Colonic mucosa (tissue), 4 donors: ENCODE results near the gene TBC1D22B. TPM values are rescaled to one million over a fixed set of nuclear protein-coding genes. Genes with fewer than 3 reads are reported as not detected.

Experiments used
- DNase-seq: peaks from one replicate; pipeline ENCODE4 v3.0.0-alpha.2; 2020
- H3K27ac ChIP-seq: fragments of 200-600 bp; one replicate; pipeline ENCODE4 v1.8.0; 2021
- H3K27me3 ChIP-seq: fragments of 200-600 bp; one replicate; pipeline ENCODE4 v1.8.0; 2021
- H3K36me3 ChIP-seq: fragments of 200-600 bp; one replicate; pipeline ENCODE4 v1.8.0; 2021
- H3K4me1 ChIP-seq: fragments of 200-600 bp; one replicate; pipeline ENCODE4 v1.8.0; 2021; ENCODE audit warnings: mild to moderate bottlenecking
- H3K4me3 ChIP-seq: fragments of 200-600 bp; one replicate; pipeline ENCODE4 v1.8.0; 2021
- H3K9ac ChIP-seq, 2 donors: one replicate each; pipeline ENCODE4 v1.7.0; 2013; ENCODE audit warnings: control low read depth in 2 of 2, low read depth in 2 of 2, low read length in 2 of 2
- H3K9me3 ChIP-seq: fragments of 200-600 bp; one replicate; pipeline ENCODE4 v1.8.0; 2021
- CTCF ChIP-seq: fragments of 200-600 bp; IDR thresholded peaks from one replicate; pipeline ENCODE4 v1.8.0; 2022; ENCODE audit warnings: antibody characterized with exemption, mild to moderate bottlenecking
- intact Hi-C: fragments of 100-400 bp; cut with DNase I; formaldehyde crosslinking; loops from one replicate; pipeline ENCODE4 v1.14.1; 2022
- total RNA-seq, 2 donors: library from RNA; stranded (reverse); fragmentation: NEBNext Ultra II Directional in 1 of 2; extraction: Animal tissue kit (Norgen Biotek cat#: 25700) in 1 of 2; gene quantifications; one replicate each; pipeline ENCODE4 v1.2.1, GENCODE V29; 2021
- donor health status: healthy.
- donor health status: DM: no; HTN: no; CAD: no.
- donor health status: DM: no; HTN: no; CAD: no.

Gene TBC1D22B
- total RNA-seq, 2 donors from 2014 or later = 13.3 to 15.2 TPM

- no peak overlapping the region for H3K4me3 ChIP-seq
- H3K36me3 ChIP-seq = no peaks in the 10 kb centered on the region
- no peaks in the 10 kb centered on the region for H3K4me1 ChIP-seq
- no peaks in the 10 kb centered on the region for H3K27me3 ChIP-seq
- intact Hi-C loops = no loop called here
- DNase-seq = no peak
- no peaks in the 10 kb centered on the region for H3K9me3 ChIP-seq
- H3K9ac ChIP-seq = no peak overlapping the region
- no peak for TF ChIP-seq CTCF
- no peak overlapping the region for H3K27ac ChIP-seq
These were observed 50.7 kb downstream of the TBC1D22B start for GRCh38 chr6:37308069-37308815.

DNA sequence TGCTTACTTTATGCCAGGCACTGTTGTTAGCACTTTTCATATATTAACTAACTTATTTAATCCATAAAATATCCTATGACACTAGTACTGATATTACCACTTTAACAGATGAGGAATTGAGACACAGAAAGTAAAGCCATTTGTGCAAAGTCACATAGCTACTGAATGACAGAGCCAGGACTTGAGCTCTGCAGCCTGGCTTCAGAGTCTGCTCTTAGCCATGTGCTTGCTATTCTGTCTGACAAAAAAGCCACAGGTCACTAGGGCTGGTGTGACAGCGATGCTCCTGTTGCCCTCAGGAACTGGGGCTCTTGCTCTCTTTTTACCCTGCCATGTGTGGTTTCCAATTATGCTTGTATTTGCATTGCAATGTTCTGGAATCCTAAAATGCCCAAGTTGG, 51.5 kb downstream of the TBC1D22B start:
- no peaks in the 10 kb centered on the region for H3K9me3 ChIP-seq
- TF ChIP-seq CTCF = no peak
- no peak for DNase-seq
- H3K4me3 ChIP-seq = no peak overlapping the region
- intact Hi-C loops = no loop called here
- no peaks in the 10 kb centered on the region for H3K36me3 ChIP-seq
- no peaks in the 10 kb centered on the region for H3K4me1 ChIP-seq
- H3K9ac ChIP-seq = no peak overlapping the region
- H3K27ac ChIP-seq = no peak overlapping the region
- H3K27me3 ChIP-seq = no peaks in the 10 kb centered on the region

DNA sequence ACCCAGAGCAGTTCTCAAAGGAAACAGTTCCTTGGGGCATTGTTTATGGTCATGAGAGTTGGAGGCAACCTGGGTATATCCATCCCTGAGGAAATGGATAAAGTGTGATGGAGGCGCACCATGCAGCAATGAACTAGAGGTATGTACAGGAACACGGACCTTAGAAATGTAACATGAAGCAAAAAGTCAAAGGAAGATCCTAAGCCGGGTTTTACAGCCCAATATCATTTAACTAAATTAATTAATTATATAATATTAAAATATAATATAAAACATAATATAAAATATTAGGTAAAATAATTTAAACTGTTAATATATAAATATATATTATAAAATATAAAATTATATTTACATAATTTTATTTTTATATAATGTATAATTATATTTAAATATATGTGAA, 52.1 kb downstream of the TBC1D22B start:
- no peaks in the 10 kb centered on the region for H3K9me3 ChIP-seq
- no peaks in the 10 kb centered on the region for H3K4me1 ChIP-seq
- TF ChIP-seq CTCF = no peak
- intact Hi-C loops = no loop called here
- no peaks in the 10 kb centered on the region for H3K27me3 ChIP-seq
- no peak overlapping the region for H3K9ac ChIP-seq
- no peak overlapping the region for H3K27ac ChIP-seq
- no peak for DNase-seq
- no peak overlapping the region for H3K4me3 ChIP-seq
- no peaks in the 10 kb centered on the region for H3K36me3 ChIP-seq

DNA sequence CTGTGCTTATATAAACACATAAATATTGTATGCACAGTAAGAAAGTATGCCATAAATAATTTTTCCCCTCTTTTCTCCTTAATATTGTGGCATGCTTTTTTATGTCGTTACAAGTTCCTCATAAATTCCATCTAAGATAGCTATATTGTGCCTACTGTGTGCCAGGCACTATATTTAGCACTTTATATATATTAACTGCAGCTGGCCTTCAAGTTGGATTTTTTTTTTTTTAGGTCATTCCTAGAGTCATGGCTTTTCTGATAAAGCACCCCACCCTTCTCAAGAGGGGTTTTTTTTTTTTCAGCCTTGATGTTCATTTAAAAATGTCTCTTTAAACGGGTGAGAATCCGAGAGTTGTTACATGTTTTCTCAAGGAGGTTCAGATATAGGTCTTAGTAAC, 53.4 kb downstream of the TBC1D22B start:
- no peaks in the 10 kb centered on the region for H3K4me1 ChIP-seq
- DNase-seq = no peak
- peaks cover 6% of the 10 kb centered on the region for H3K36me3 ChIP-seq

GRCh38 chr6:37311741-37312473, 54.3 kb downstream of the TBC1D22B start:
- no peak for TF ChIP-seq CTCF
- H3K4me3 ChIP-seq = no peak overlapping the region
- no peak overlapping the region for H3K9ac ChIP-seq
- H3K36me3 ChIP-seq = peaks cover 6% of the 10 kb centered on the region
- DNase-seq = no peak
- no peaks in the 10 kb centered on the region for H3K27me3 ChIP-seq
- no peaks in the 10 kb centered on the region for H3K4me1 ChIP-seq
- H3K9me3 ChIP-seq = no peaks in the 10 kb centered on the region
- no peak overlapping the region for H3K27ac ChIP-seq
- intact Hi-C loops = no loop called here

More for the DNA sequence above, 53.4 kb downstream of the TBC1D22B start:
- Histone ChIP-seq H3K9ac (no peak overlapping the region), H3K4me3 (no peak overlapping the region), H3K27ac (no peak overlapping the region), H3K9me3 (no peaks in the 10 kb centered on the region), H3K27me3 (no peaks in the 10 kb centered on the region)
- TF ChIP-seq CTCF = no peak
- intact Hi-C loops = no loop called here
